GM10847 (cell line): ENCODE measurements around the gene KIF16B.

Source experiments
- POLR2A ChIP-seq: IDR thresholded peaks from 2 replicates; pipeline ENCODE4 v1.6.1; 2011; ENCODE audit not compliant: insufficient read length; ENCODE audit errors: extremely low read depth

KIF16B gene

DNA sequence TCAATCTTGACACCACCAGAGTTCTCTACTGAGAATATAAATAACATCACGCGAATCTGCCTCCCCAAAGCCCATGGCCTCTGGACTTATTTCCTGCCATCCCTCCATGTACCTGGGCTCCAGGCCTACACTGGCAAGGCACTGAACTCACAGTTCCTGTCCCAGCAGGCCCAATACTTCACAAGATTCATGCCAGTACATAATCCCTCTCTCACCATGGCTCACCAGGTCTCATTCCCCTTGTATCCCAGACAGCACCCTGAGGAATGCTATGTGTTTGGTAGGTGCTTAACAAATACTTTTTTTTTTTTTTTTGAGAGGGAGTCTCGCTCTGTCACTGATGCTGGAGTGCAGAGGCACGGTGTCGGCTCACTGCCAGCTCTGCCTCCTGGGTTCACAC, 1.9 kb downstream of the KIF16B start:
- TF ChIP-seq POLR2A, result no peak

DNA sequence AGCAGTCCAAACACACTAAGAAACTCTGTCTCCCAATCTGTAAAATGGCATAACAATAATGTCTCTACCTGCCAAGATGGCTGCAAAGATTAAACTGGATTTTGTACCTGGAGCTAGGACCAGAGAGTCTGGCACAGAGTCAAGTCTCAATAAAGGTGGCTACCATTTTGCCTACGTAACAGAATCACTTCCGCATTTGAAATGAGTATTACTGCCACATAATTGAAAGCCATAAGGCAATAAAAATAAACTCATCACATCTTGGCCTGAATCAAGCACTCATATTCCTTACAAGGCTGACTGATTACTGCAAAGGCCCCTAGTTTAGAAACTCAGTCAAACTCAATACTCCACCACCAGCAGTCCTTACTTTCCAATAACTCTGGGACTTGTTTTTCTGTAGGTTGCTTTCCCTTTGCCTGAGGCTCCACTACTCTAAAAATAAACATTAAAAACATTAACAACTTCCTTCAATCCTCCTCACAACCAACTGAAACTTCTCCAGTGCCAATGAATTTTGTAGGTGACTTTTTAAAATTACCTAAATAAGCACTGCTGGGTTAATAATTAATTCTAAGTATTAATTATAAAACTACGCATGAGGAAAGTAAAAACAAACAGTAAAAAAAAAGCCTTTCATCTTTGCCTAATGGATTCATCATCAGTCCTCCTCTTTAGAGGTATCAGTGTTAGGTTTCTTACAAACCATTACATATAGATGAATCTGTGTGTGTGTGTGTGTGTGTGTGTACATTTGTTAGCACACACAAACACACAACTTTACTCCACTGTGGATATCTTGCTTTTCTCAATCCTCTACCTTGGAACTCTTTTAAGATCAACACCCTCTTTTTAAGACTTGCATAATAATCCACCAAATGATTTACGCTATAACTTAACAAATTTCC, 3.7 kb downstream of the KIF16B start:
- no peak for TF ChIP-seq POLR2A

- TF ChIP-seq POLR2A, result no peak
Measured at GRCh38 chr20:16566080-16566479, 7.2 kb downstream of the KIF16B start.

GRCh38 chr20:16563066-16563806, 10.0 kb downstream of the KIF16B start:
- TF ChIP-seq POLR2A, result no peak

DNA sequence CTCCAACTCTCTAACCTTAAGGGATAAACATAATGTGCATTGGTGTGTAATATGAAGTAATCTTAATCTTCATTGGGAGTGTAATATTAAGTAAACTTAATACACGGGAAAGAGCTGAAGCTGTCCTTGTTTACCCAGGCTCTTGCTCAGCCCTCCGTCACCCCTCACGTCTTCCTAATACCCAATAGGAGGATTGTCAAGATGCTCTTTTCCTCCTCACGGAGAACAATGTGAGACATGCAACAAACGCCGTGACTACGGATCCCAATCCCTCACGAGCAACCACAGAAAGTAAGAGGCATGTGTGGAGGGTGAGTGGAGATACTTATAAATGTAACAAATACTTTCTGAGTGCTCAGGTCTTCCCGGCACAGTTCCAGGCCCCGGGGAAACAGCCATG, 11.0 kb downstream of the KIF16B start:
- TF ChIP-seq POLR2A, result no peak

- no peak for TF ChIP-seq POLR2A
Measured at GRCh38 chr20:16560661-16561060, 12.6 kb downstream of the KIF16B start.

GRCh38 chr20:16560216-16560615, 13.0 kb downstream of the KIF16B start:
- TF ChIP-seq POLR2A, result no peak

DNA sequence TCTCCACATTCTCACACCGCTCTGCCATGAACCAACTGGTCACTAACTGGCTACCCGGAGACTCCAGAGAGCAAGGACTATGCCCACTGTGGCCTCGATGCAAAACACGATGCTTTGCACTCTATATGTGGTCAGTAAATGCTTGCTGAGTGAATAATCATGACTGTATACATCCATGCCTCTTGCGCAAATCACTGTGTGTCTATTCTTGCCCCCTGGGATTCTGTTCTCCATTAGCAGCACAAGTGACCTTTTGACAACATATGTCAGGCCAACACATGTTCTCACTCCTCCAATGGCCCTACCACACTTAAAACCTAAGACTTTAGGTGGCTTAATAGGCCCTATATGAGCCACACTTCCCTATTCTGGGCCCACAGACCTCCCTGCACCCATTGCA, 16.9 kb downstream of the KIF16B start:
- no peak for TF ChIP-seq POLR2A

GRCh38 chr20:16555754-16556153, 17.5 kb downstream of the KIF16B start:
- no peak for TF ChIP-seq POLR2A

- no peak for TF ChIP-seq POLR2A
Measured at GRCh38 chr20:16554766-16555543, 18.3 kb downstream of the KIF16B start.

- no peak for TF ChIP-seq POLR2A
Measured at GRCh38 chr20:16553684-16554083, 19.6 kb downstream of the KIF16B start.

DNA sequence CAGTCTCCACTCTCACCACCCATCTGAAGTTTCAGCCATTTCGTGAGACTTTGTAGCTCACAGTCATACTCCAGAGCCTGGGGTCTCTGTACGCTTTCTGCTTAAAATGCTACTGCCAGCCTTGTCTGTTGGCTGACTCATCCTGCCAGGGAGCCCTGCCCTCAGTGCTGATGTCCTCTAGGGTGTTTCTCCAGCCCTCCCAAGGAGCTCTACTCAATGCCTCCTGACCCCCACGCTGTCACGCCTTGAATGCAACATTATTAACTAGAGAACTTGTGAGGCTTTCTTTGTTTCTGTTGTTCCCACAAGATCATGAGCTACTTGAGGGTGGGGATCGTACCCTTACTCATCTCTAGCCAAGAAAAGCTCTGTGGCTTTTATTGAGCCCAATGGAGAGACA, 20.1 kb downstream of the KIF16B start:
- no peak for TF ChIP-seq POLR2A

- no peak for TF ChIP-seq POLR2A
Measured at GRCh38 chr20:16552015-16552414, 21.2 kb downstream of the KIF16B start.

DNA sequence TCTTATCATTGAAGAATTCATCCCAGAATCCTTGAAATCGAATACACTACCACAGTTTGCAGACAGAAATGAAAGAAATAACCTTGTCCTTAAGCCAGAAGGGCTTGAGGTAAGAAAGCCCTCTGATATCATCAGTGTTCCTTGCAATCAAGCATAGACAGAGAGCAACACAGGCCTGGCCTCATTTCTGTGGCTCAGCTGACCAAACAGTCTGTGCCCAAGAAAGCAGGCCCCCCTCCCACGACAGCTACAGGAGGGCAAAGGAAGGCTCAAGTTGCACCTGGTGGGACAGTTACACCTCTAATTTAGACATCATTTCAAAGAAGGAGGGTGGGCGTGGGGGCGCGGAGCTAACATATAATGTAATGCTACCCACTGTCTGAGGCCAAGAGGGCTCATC, 21.6 kb downstream of the KIF16B start:
- TF ChIP-seq POLR2A, result no peak

DNA sequence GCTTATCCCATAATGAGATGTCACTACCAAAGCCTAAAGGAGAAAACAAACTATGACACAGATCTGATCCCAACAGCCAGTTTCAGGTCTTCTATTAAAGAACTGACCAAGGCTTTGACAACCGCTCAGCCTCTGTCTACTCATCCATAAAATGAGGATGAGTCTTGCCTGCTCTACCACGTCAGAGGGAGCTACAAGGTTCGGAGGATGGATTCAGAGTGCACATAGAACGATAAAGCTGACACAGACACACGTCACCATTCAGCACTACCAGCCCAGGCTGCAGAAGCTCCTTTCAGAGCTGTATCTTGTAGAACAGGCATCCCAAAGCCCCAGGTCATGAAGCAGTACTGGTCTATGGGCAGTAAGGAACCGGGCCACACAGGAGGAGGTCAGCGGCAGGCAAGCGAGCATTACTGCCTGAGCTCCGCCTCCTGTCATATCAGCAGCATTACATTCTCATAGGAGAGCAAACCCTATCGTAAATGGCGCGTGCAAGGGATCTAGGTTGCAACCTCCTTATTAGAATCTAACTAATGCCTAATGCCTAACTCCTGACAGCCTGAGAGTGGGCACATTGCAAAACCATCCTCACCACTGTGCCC, 25.1 kb downstream of the KIF16B start:
- no peak for TF ChIP-seq POLR2A
